H1 (cell line): ENCODE results near the gene CDC45. TPM values are rescaled to one million over a fixed set of nuclear protein-coding genes. Genes with fewer than 3 reads are reported as not detected.

Source experiments
- CTCF ChIA-PET: fragments of 300-600 bp; sonication (Branson Sonifier 250); formaldehyde crosslinking; loops from one replicate; lab custom pipeline; 2021; ENCODE audit not compliant: partially characterized antibody; lab: Charles Lee
- POLR2A ChIA-PET: fragments of 300-600 bp; sonication (Branson Sonifier 250); formaldehyde crosslinking; loops from one replicate; lab custom pipeline; 2021; ENCODE audit warnings: inconsistent platforms; ENCODE audit not compliant: partially characterized antibody; lab: Charles Lee
- DNase-seq, 2 experiments: peaks; one replicate each; pipeline versions ENCODE4 v3.0.0 to v3.0.0-alpha.2; 2010 to 2022; ENCODE audit warnings: low spot score in 2 of 2, low read depth in 1 of 2, mixed read lengths in 1 of 2
- FAIRE-seq: peaks from 2 replicates; lab custom pipeline; 2011; peaks lifted over from hg19 to GRCh38; lab: Jason Lieb, UNC
- H2AFZ ChIP-seq: 2 replicates; pipeline ENCODE4 v1.8.1; 2012; ENCODE audit warnings: low read length, inconsistent platforms
- H2AK5ac ChIP-seq: 2 replicates; pipeline ENCODE4 v1.6.1; 2013; ENCODE audit warnings: low read depth, low read length
- H2BK120ac ChIP-seq: replicated peaks from 2 replicates; pipeline ENCODE3; 2013; ENCODE audit warnings: low read depth, low read length, inconsistent platforms
- H2BK12ac ChIP-seq: 2 replicates; pipeline ENCODE4 v1.6.1; 2013; ENCODE audit warnings: low read depth, low read length
- H2BK15ac ChIP-seq: 2 replicates; pipeline ENCODE4 v1.6.1; 2013; ENCODE audit warnings: low read length
- H2BK20ac ChIP-seq: 2 replicates; pipeline ENCODE4 v1.6.1; 2013; ENCODE audit warnings: low read length
- H2BK5ac ChIP-seq: 2 replicates; pipeline ENCODE4 v1.6.1; 2013; ENCODE audit warnings: low read depth, low read length
- H3K14ac ChIP-seq: 2 replicates; pipeline ENCODE4 v1.6.1; 2013; ENCODE audit warnings: inconsistent platforms; ENCODE audit not compliant: insufficient read length
- H3K18ac ChIP-seq: 2 replicates; pipeline ENCODE4 v1.6.1; 2013; ENCODE audit warnings: low read length; ENCODE audit errors: extremely low read depth
- H3K23ac ChIP-seq: 2 replicates; pipeline ENCODE4 v1.6.1; 2013; ENCODE audit warnings: inconsistent platforms; ENCODE audit not compliant: insufficient read length
- H3K23me2 ChIP-seq: 2 replicates; pipeline ENCODE4 v1.6.1; 2013; ENCODE audit warnings: low read depth, low read length
- H3K27ac ChIP-seq: 2 replicates; pipeline ENCODE4 v1.6.1; 2011; ENCODE audit warnings: low read depth, low read length, inconsistent platforms
- H3K27me3 ChIP-seq, 4 experiments: replicated peaks in 1 of 4; 1 replicate in 1 of 4; 2 replicates in 3 of 4; pipeline versions ENCODE4 v1.6.1 to v1.8.1; 2011 to 2013; ENCODE audit warnings: low read length in 3 of 4, mild to moderate bottlenecking in 3 of 4, inconsistent platforms in 2 of 4, mixed read lengths in 2 of 4, moderate library complexity in 1 of 4; ENCODE audit not compliant: control insufficient read depth in 3 of 4, insufficient read depth in 3 of 4; ENCODE audit errors: extremely low read depth in 1 of 4
- H3K36me3 ChIP-seq, 4 experiments: 2 replicates each; pipeline versions ENCODE4 v1.6.1 to v1.8.1; 2011 to 2013; ENCODE audit warnings: mild to moderate bottlenecking in 4 of 4, low read length in 3 of 4, moderate library complexity in 2 of 4, control low read depth in 1 of 4, inconsistent platforms in 1 of 4; ENCODE audit not compliant: insufficient read depth in 4 of 4, control insufficient read depth in 2 of 4
- H3K4ac ChIP-seq: replicated peaks from 2 replicates; pipeline ENCODE3; 2013; ENCODE audit warnings: low read length, low read depth, mixed read lengths, inconsistent platforms; ENCODE audit not compliant: insufficient read length
- H3K4me1 ChIP-seq, 4 experiments: replicated peaks in 1 of 4; 1 replicate in 1 of 4; 2 replicates in 3 of 4; pipeline versions ENCODE4 v1.6.1 to v1.8.1; 2011 to 2013; ENCODE audit warnings: low read length in 3 of 4, inconsistent platforms in 2 of 4, mixed read lengths in 1 of 4; ENCODE audit not compliant: insufficient read depth in 4 of 4, control insufficient read depth in 3 of 4
- H3K4me2 ChIP-seq, 2 experiments: 2 replicates each; pipeline versions ENCODE4 v1.6.1 to v1.8.1; 2011 to 2013; ENCODE audit warnings: low read depth in 2 of 2, low read length in 2 of 2, control low read depth in 1 of 2, inconsistent platforms in 1 of 2, mild to moderate bottlenecking in 1 of 2; ENCODE audit not compliant: insufficient read depth in 1 of 2
- H3K4me3 ChIP-seq, 4 experiments: fragments of 200-600, 300-600 bp in 1 of 4; sonication (generic), shearing (Covaris generic), sonication (Bioruptor Twin) in 1 of 4; 2 replicates each; pipeline versions ENCODE4 v1.5.1 to v1.8.1; 2011 to 2016; ENCODE audit warnings: low read length in 4 of 4, low read depth in 3 of 4, control low read depth in 2 of 4, inconsistent platforms in 2 of 4, mild to moderate bottlenecking in 2 of 4, mixed read lengths in 1 of 4, moderate library complexity in 1 of 4; ENCODE audit not compliant: insufficient read depth in 2 of 4; ENCODE audit errors: extremely low read depth in 1 of 4
- H3K56ac ChIP-seq: replicated peaks from 2 replicates; pipeline ENCODE3; 2013; ENCODE audit warnings: low read depth, mild to moderate bottlenecking, mixed read lengths, low read length, inconsistent platforms; ENCODE audit not compliant: insufficient read length
- H3K79me1 ChIP-seq: 2 replicates; pipeline ENCODE4 v1.6.1; 2013; ENCODE audit warnings: low read depth, low read length, control low read depth
- H3K79me2 ChIP-seq, 2 experiments: 2 replicates each; pipeline versions ENCODE4 v1.6.1 to v1.8.1; 2012 to 2013; ENCODE audit warnings: low read length in 2 of 2, mild to moderate bottlenecking in 2 of 2, inconsistent platforms in 1 of 2; ENCODE audit not compliant: insufficient read depth in 2 of 2, control insufficient read depth in 1 of 2
- H3K9ac ChIP-seq, 4 experiments: replicated peaks in 1 of 4; 1 replicate in 1 of 4; 2 replicates in 3 of 4; pipeline versions ENCODE4 v1.6.1 to v1.8.1; 2011 to 2013; ENCODE audit warnings: low read depth in 3 of 4, low read length in 3 of 4, control low read depth in 2 of 4, mild to moderate bottlenecking in 2 of 4, moderate library complexity in 2 of 4, inconsistent platforms in 1 of 4; ENCODE audit errors: extremely low read depth in 1 of 4
- H3K9me3 ChIP-seq, 2 experiments: 2 replicates each; pipeline versions ENCODE4 v1.6.1 to v1.8.1; 2012 to 2013; ENCODE audit warnings: mild to moderate bottlenecking in 2 of 2, moderate library complexity in 2 of 2, control low read depth in 1 of 2, inconsistent platforms in 1 of 2, low read depth in 1 of 2, low read length in 1 of 2, mixed read lengths in 1 of 2; ENCODE audit not compliant: insufficient read depth in 2 of 2
- H4K20me1 ChIP-seq, 2 experiments: replicated peaks in 1 of 2; 2 replicates each; pipeline versions ENCODE3 to v1.8.1; 2011 to 2013; ENCODE audit warnings: inconsistent platforms in 2 of 2, low read length in 2 of 2, mild to moderate bottlenecking in 1 of 2; ENCODE audit not compliant: insufficient read depth in 2 of 2, control insufficient read depth in 1 of 2
- H4K5ac ChIP-seq: 2 replicates; pipeline ENCODE4 v1.6.1; 2013; ENCODE audit warnings: low read length, low read depth, mixed read lengths, inconsistent platforms; ENCODE audit not compliant: insufficient read length
- H4K8ac ChIP-seq: 2 replicates; pipeline ENCODE4 v1.8.0; 2013; ENCODE audit warnings: mild to moderate bottlenecking, moderate library complexity, low read length, inconsistent platforms; ENCODE audit not compliant: insufficient read depth; ENCODE audit errors: extremely low read depth
- H4K91ac ChIP-seq: replicated peaks from 2 replicates; pipeline ENCODE3; 2013; ENCODE audit warnings: low read length, mixed read lengths, inconsistent platforms; ENCODE audit not compliant: insufficient read length
- CEBPB ChIP-seq: IDR thresholded peaks from 2 replicates; pipeline ENCODE4 v1.6.1; 2012; ENCODE audit warnings: low read depth, low read length
- CTBP2 ChIP-seq: IDR thresholded peaks from 2 replicates; pipeline ENCODE4 v1.7.0; 2011; ENCODE audit warnings: borderline replicate concordance, mild to moderate bottlenecking, moderate library complexity, mixed read lengths, low read length; ENCODE audit not compliant: insufficient read depth, insufficient read length
- NANOG ChIP-seq: IDR thresholded peaks from 2 replicates; pipeline ENCODE4 v1.6.1; 2011; ENCODE audit warnings: low read length, low read depth, mild to moderate bottlenecking, inconsistent platforms; ENCODE audit not compliant: insufficient read depth, poor library complexity, severe bottlenecking
- PHF8 ChIP-seq: fragments of 200-600 bp; sonication (generic); conservative IDR thresholded peaks from 2 replicates; pipeline ENCODE4 v1.7.1; 2012; ENCODE audit warnings: low read depth, mild to moderate bottlenecking, inconsistent platforms, low read length, moderate library complexity
- TEAD4 ChIP-seq: IDR thresholded peaks from 2 replicates; pipeline ENCODE4 v1.6.1; 2012; ENCODE audit warnings: low read depth, low read length, inconsistent platforms, mixed read lengths
- WGBS, 2 experiments: shearing (Covaris generic) in 1 of 2; methylation state at CpG; one replicate each; pipeline versions ENCODE4 v1.1.6 to v1.1.7; 2013 to 2015; ENCODE audit warnings: low lambda C conversion rate in 2 of 2, mixed read lengths in 2 of 2, inconsistent platforms in 1 of 2, low coverage in 1 of 2, missing lambda C conversion rate in 1 of 2; ENCODE audit not compliant: insufficient replicate concordance in 2 of 2, insufficient coverage in 1 of 2, insufficient read length in 1 of 2; ENCODE audit errors: extremely low coverage in 1 of 2, missing lambda C conversion rate in 1 of 2; 5-methylcytosine and 5-hydroxymethylcytosine counted together
- polyA plus RNA-seq, 7 experiments: library from polyadenylated mRNA; depleted of rRNA in 3 of 7; stranded (reverse) in 5 of 7; unstranded in 2 of 7; fragments of >200 nt in 5 of 7; fragments of 200-250 nt in 2 of 7; gene quantifications; 1 replicate in 5 of 7; 2 replicates in 1 of 7; 4 replicates in 1 of 7; pipeline versions ENCODE4 v1.2.1 to v1.2.3, GENCODE V29; 2011 to 2013; ENCODE audit warnings: missing spikeins in 2 of 7, mixed read lengths in 2 of 7
- total RNA-seq: library from RNA; stranded (reverse); fragmentation: NEBNext Ultra II Directional; extraction: Animal tissue kit (Norgen Biotek cat#: 25700); gene quantifications from 2 replicates; pipeline ENCODE4 v1.2.1, GENCODE V29; 2021

Gene CDC45
- total and polyA plus RNA-seq, 2 of the 8 experiments (the other 6 are each of a cell fraction or from before 2014, with no cell fraction given): 31.9 to 37.7 TPM

- CTCF ChIA-PET: interaction anchor here (0.6 to 3.5 kb wide), 4 partner anchors 9 to 73 kb away, joined by 3 to 17 read pairs (median 8); no protein-coding TSS in a partner anchor
- Histone ChIP-seq H3K36me3 (no peaks in the 10 kb centered on the region), H2BK120ac (no peak overlapping the region), H3K56ac (no peak overlapping the region), H4K20me1 (no peaks in the 10 kb centered on the region), H2AFZ (no peak overlapping the region), H4K91ac (no peak overlapping the region), H2BK5ac (no peak overlapping the region), H2BK12ac (no peak overlapping the region), H3K79me1 (no peaks in the 10 kb centered on the region), H2AK5ac (no peak overlapping the region), H3K4ac (no peak overlapping the region), H3K9me3 (no peaks in the 10 kb centered on the region), H3K4me2 (no peak overlapping the region), H3K23me2 (no peaks in the 10 kb centered on the region), H4K5ac (no peak overlapping the region), H3K27ac (no peak overlapping the region), H3K23ac (no peak overlapping the region), H2BK15ac (no peak overlapping the region), H3K9ac (no peak overlapping the region), H3K4me3 (no peak overlapping the region), H3K14ac (no peak overlapping the region), H3K27me3 (peaks cover 0 to 2% (median 0%) of the 10 kb centered on the region in 4 experiments; a peak in 1 of 7 replicates), H3K79me2 (no peaks in the 10 kb centered on the region), H3K4me1 (peaks cover 0 to 4% (median under 1%) of the 10 kb centered on the region in 4 experiments; a peak in 6 of 7 replicates), H3K18ac (no peak overlapping the region), H2BK20ac (no peak overlapping the region), H4K8ac (no peak overlapping the region)
- POLR2A ChIA-PET: interaction anchor here (1.2 to 1.6 kb wide), 2 partner anchors 22 to 58 kb away, joined by 3 read pairs; no protein-coding TSS in a partner anchor
- WGBS, 2 experiments: 90% methylated on average over 2 of the region's 2 CpGs; no CpG with 5 or more reads in 1 of the 2 experiments
- no peak for DNase-seq
- FAIRE-seq: no peak
- TF ChIP-seq CEBPB: no peak
- TF ChIP-seq NANOG: no peak
- TF ChIP-seq TEAD4: no peak
- no peak for TF ChIP-seq PHF8
- TF ChIP-seq CTBP2: no peak
These were observed 80.2 kb downstream of the CDC45 start for GRCh38 chr22:19559956-19560355.
